ENCODE data around the gene TMEM62. TPM values are rescaled to one million over a fixed set of nuclear protein-coding genes. Genes with fewer than 3 reads are reported as not detected.

The TMEM62 gene
- total and polyA plus RNA-seq, 2 of the 8 experiments (the other 6 are each of a cell fraction or from before 2014, with no cell fraction given), result 2.0 to 4.0 TPM

DNA sequence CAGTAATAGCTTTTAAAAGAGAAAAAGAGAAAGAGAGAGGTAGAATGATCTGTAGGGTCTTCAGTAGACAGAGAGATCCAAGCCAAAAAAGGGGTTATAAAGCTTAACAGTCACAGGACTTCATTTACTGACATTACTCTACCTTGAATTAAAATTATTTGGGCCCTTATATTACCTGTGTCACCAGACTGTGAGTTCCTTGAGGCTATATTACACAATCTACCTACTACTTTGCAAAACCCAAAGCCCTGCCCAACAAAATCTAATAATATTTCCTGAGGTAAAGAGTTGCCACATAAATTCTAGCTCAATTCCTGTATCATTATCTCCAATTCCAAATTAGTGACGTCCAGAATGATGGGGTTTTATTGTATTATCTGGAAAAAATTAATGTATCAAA, 29.5 kb upstream of the TMEM62 start:
- H3K79me2 ChIP-seq (ENCODE audit: control insufficient read depth in 1 of 2, insufficient read depth in 2 of 2, low read length in 2 of 2), result peaks cover 0 to 39% of the 10 kb centered on the region in 2 experiments; a peak in 3 of 4 replicates

More for the DNA sequence above, 29.5 kb upstream of the TMEM62 start:
- Histone ChIP-seq H3K27me3 (replicated peaks in 1 of 4; ENCODE audit: control insufficient read depth in 3 of 4, extremely low read depth in 1 of 4, insufficient read depth in 3 of 4, low read length in 3 of 4) (no peaks in the 10 kb centered on the region), H3K56ac (replicated peaks; ENCODE audit: insufficient read length, low read depth, low read length) (no peak overlapping the region), H3K4ac (replicated peaks; ENCODE audit: insufficient read length, low read depth, low read length) (no peak overlapping the region), H2BK15ac (ENCODE audit: low read length) (no peak overlapping the region), H3K4me2 (ENCODE audit: insufficient read depth in 1 of 2, low read depth in 2 of 2, low read length in 2 of 2) (no peak overlapping the region; a peak in 1 of 4 replicates), H2BK20ac (ENCODE audit: low read length) (no peak overlapping the region), H3K14ac (ENCODE audit: insufficient read length) (no peak overlapping the region), H3K18ac (ENCODE audit: extremely low read depth, low read length) (no peak overlapping the region), H4K20me1 (replicated peaks in 1 of 2; ENCODE audit: control insufficient read depth in 1 of 2, insufficient read depth in 2 of 2, low read length in 2 of 2) (no peaks in the 10 kb centered on the region), H3K4me1 (replicated peaks in 1 of 4; ENCODE audit: control insufficient read depth in 3 of 4, insufficient read depth in 4 of 4, low read length in 3 of 4) (no peaks in the 10 kb centered on the region), H2AFZ (ENCODE audit: low read length) (no peak overlapping the region), H3K23me2 (ENCODE audit: low read depth, low read length) (no peaks in the 10 kb centered on the region; the same call in 1 of the 2 replicates), H2AK5ac (ENCODE audit: low read depth, low read length) (no peak overlapping the region), H2BK12ac (ENCODE audit: low read depth, low read length) (no peak overlapping the region), H3K4me3 (ENCODE audit: extremely low read depth in 1 of 4, insufficient read depth in 2 of 4, low read depth in 3 of 4, low read length in 4 of 4) (0 out of 8 replicates have a peak overlapping the region, but pooled peaks of 1 of the 4 experiments have one; percentile 5), H4K5ac (ENCODE audit: insufficient read length, low read depth, low read length) (no peak overlapping the region), H2BK120ac (replicated peaks; ENCODE audit: low read depth, low read length) (no peak overlapping the region), H3K36me3 (ENCODE audit: control insufficient read depth in 2 of 4, insufficient read depth in 4 of 4, low read length in 3 of 4) (peaks cover 0 to 6% (median 2%) of the 10 kb centered on the region in 4 experiments; a peak in 2 of 8 replicates), H2BK5ac (ENCODE audit: low read depth, low read length) (no peak overlapping the region), H3K27ac (ENCODE audit: low read depth, low read length) (no peak overlapping the region), H3K23ac (ENCODE audit: insufficient read length) (no peak overlapping the region), H3K9me3 (ENCODE audit: insufficient read depth in 2 of 2, low read depth in 1 of 2, low read length in 1 of 2) (no peaks in the 10 kb centered on the region), H3K79me1 (ENCODE audit: low read depth, low read length) (peaks cover 5% of the 10 kb centered on the region; the same call in 1 of the 2 replicates), H4K91ac (replicated peaks; ENCODE audit: insufficient read length, low read length) (no peak overlapping the region), H3K9ac (replicated peaks in 1 of 4; ENCODE audit: extremely low read depth in 1 of 4, low read depth in 3 of 4, low read length in 3 of 4) (no peak overlapping the region), H4K8ac (ENCODE audit: extremely low read depth, insufficient read depth, low read length) (no peak overlapping the region)
- 76% methylated on average over 1 of the region's 1 CpG; no CpG with 5 or more reads in 1 of the 2 experiments for WGBS, 2 experiments (ENCODE audit: extremely low coverage in 1 of 2, insufficient coverage in 1 of 2, insufficient read length in 1 of 2, insufficient replicate concordance in 2 of 2, low coverage in 1 of 2, low lambda C conversion rate in 2 of 2, missing lambda C conversion rate in 1 of 2)
- no peak for FAIRE-seq
- DNase-seq (ENCODE audit: low read depth in 1 of 2, low spot score in 2 of 2), result no peak
- no peak for TF ChIP-seq BRCA1 (IDR thresholded peaks at IDR 0.05; ENCODE audit: low read depth, low read length)
- TF ChIP-seq RBBP5 (IDR thresholded peaks at IDR 0.05; ENCODE audit: borderline replicate concordance, low read depth, low read length), result no peak
- TF ChIP-seq RNF2 (IDR thresholded peaks at IDR 0.05; ENCODE audit: borderline replicate concordance, low read depth, low read length, missing control alignments, poor library complexity, severe bottlenecking), result no peak
- POLR2A ChIA-PET (ENCODE audit: partially characterized antibody), result no interaction called here
- CTCF ChIA-PET (ENCODE audit: partially characterized antibody), result no interaction called here
